GM19238 (cell line): ENCODE results near the gene ALDH2.
"Not testable (repeated sequence)": the region's sequence is repeated elsewhere in the genome, so short reads cannot be mapped to it uniquely, and the experiment has no call there.

ENCODE experiments used
- DNase-seq: peaks from one replicate; pipeline ENCODE4 v3.0.0; 2011; ENCODE audit warnings: low spot score; ENCODE audit not compliant: insufficient read length

Gene ALDH2

DNA sequence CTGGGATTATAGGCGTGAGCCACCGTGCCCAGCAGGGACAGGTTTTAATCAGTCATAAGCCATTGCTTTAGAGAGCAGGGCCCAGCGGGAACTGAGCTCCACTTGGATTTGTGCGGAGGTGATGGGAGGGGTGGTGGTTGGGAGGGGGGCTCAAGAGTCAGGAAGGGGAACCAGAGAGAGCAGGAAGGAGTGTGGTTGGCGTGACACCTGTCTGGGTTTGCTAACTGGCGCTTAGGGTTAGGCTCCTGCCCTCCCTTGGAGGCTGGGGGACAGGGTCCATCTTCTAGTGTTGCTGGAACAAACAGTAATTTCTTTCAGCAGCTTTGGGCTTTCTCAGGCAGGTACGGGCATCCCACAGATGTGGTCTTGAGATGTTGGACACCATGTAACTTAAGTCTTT lies 7.5 kb upstream of the ALDH2 start:
- DNase-seq = no peak

DNA sequence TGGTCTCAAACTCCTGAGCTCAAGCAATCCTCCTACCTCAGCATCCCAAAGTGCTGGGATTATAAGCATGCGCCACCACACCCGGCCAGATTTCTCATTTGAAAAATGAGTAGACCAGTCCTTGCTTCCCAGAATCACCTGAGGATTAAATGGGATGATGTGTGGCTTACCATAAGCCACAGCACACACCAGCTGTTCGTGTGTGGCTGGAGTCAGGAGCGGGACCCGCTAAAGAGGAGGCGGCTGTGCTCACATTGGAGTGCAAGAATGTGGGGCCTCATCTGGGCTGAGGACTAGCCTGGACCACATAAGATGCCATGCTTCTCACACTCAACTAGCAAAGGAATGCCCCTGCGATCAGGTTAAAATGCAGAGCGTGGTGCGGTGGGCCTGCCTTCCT lies 6.7 kb upstream of the ALDH2 start:
- DNase-seq = no peak

DNA sequence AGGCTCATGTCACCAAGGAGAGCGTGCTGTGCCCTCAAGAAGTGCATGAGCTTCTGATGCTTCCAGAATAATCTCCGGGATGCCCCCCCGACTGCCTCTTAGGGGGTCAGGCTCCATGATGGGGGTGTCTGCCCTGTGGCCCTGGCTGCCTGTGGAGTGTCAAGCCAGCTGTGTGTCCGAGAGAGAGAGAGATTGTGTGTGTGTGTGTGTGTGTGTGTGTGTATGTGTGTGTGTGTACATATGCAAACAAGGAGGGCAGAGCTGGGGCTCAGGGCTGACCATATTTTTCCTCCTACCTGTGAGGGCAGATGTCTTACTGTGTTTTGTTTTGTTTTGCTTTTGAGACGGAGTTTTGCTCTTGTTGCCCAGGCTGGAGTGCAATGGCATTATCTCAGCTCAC lies 5.6 kb upstream of the ALDH2 start:
- DNase-seq = peak; percentile 40

DNA sequence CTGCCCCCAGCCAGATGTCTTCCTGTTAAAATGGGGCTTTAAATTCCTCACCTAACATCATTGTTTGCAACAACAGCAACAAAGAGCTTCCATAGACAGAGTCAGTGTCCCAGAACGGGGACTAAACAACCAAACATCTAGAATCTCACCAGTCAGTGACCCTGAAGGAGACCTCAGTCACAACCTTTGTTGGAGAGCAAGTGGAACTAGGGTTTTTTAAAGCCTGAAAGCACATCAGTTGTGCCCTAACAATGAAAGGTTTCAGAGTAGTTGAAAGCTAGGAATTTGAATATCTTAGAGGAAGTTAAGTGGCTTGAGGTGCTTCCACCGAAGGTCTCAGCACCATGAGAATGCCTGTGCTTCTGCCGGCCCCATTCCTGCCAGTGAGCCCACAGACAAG lies 5.0 kb upstream of the ALDH2 start:
- DNase-seq = no peak

DNA sequence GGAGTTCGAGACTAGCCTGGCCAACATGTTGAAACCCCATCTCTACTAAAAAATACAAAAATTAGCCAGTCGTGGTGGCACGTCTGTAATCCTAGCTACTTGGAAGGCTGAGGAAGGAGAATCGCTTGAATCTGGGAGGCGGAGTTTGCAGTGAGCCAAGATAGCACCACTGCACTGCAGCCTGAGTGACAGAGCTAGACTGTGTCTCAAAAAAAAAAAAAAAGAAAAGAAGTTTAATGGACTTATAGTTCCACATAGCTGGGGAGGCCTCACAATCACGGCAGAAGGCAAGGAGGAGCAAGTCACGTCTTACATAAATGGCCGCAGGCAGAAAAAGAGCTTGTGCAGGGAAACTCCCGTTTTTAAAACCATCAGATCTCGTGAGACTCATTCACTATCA lies 3.2 kb upstream of the ALDH2 start:
- DNase-seq = not testable (repeated sequence)

DNA sequence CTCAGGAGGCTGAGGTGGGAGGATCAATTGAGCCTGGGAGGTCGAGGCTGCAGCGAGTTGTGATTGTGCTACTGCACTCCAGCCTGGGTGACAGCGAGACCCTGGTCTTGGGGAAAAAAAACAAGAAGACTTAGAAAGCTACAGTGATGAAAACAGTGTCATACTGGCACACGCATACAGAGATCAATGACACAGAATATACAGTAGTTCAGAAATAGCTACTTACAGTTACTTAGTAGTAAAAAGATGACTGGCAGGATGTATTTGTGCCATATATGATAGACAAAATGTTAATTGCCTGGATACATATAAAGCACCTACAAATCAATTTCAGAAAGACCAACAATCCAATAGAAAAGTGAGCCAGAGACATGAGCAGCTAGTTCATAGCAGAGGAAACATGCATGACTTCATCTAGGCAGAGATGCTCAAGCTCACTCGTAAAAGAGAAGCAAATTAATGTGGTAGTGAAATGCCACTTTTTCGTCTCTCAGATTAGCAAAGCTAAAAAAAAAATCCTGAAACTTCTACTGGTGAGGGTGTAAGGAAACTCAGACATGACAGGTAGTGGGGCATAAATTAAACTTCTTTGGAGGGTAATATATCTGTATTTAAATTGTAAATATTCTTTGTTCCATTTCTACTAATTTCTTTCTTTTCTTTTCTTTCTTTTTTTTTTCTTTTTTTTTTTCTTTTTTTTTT lies 2.5 kb upstream of the ALDH2 start:
- no peak for DNase-seq

DNA sequence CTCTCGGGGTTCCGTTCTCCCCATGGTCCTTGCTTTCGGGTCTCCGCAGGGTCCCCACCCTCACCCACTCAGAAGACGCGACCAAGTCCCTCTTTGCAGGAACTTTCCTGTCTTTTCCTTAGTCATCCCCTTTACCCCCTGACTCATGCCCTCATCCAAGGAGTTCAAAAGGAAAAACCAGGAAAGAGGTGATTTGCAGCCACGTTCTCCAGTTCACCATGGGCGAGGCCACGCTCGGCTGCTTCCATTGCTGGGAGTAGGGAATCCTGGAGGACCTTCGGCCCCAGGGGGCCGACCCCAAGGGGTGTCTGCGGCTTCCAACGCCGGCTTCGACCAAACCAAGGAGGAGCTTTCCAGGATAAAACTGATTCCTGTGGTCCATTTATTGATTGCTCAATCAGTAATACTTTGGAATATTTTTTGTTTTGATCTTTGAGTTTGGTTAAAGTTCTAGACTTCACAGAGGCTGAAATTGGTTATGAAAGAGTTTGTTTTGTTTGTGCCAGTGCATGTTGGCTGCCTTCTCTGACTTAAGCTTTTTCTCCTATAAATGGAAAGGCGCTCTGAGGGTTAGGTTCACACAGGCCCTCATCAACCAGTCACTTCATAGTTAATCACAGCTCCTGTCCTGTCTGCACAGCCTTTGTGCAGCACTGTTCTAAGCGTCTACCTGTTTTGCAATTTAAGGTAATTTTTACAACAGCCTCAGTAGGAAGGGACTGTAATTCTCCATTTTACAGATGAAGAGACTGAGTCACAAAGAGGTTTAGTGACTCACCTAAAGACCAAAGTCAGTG lies 827 bp downstream of the ALDH2 start:
- no peak for DNase-seq

DNA sequence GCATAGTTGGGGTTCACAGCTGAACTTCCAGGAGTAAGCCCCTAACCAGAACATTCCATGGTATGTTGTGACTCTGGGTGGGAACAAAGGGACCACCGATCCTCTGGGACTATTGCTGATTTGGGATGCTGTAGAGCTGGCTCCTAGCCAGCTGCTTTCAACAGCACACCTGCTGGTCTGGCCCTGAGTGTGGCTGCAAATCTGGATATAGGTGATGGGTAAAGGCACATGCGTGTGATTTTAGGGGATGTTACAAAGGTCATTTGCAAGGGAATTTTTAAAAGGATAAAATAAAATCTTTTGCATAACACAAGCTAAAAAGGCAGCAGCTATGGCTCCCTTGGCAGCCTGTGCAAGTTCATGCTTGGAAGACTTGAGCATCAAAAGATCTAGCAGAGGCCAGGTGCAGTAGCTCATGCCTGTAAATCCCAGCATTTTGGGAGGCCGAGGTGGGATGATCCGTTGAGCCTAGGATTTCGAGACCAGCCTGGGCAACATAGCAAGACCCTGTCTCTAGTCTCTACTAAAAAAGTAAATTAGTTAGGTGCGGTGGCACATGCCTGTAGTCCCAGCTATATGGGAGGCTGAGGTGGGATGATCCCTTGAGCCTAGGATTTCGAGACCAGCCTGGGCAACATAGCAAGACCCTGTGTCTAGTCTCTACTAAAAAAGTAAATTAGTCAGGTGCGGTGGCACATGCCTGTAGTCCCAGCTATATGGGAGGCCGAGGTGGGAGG lies 1.6 kb downstream of the ALDH2 start:
- no peak for DNase-seq

DNA sequence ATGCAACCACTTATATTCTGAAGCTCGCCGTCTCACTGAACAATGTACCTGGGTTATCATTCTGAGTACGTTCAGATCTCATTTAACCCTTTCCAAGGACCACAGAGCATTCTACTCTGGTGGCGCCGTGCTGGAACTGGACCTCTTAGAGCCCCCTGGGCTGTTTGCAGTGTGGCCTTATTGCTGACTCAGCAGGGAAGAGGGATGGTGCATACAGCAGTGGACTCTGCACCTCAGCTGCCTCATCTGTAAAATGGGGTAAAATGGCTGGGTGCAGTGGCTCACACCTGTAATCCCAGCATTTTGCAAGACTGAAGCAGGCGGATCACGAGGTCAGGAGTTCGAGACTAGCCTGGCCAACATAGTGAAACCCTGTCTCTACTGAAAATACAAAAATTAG lies 2.9 kb downstream of the ALDH2 start:
- DNase-seq = no peak

DNA sequence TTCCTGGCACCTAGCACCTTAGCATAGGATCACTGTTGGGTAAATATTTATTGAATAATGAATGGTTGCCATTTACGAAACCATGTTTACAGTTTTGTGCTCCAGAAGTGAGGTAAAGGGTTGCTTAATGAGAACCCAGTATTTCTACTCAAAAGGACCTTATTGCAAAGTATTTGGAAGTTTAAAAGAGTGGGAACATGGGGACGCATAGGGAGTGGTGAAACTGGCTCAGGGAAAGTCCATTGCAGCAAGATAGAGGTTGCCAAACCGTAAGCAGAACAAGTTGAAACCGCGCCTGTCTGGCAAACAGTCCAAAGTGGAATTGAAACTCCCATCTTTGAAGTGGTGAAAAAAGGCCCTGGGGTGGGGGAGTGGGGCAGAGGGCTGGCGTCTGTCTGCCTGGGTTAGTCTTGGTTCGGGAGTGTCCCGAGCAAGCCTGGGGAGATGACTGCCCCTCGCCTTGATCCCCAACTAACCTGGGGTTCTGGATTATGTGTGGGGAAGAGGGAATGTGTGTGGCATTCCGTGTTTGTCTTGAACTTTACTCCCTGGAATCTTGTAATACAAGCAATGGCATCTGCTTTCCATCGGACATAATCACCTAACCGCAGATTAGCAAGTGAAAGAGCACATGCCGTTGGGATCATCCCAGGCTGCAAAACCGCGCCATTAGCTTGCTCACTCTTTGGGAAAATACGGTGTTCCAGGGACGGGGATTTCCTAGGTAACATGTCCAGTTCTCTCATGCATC lies 7.2 kb downstream of the ALDH2 start:
- DNase-seq = peak; percentile 48

DNA sequence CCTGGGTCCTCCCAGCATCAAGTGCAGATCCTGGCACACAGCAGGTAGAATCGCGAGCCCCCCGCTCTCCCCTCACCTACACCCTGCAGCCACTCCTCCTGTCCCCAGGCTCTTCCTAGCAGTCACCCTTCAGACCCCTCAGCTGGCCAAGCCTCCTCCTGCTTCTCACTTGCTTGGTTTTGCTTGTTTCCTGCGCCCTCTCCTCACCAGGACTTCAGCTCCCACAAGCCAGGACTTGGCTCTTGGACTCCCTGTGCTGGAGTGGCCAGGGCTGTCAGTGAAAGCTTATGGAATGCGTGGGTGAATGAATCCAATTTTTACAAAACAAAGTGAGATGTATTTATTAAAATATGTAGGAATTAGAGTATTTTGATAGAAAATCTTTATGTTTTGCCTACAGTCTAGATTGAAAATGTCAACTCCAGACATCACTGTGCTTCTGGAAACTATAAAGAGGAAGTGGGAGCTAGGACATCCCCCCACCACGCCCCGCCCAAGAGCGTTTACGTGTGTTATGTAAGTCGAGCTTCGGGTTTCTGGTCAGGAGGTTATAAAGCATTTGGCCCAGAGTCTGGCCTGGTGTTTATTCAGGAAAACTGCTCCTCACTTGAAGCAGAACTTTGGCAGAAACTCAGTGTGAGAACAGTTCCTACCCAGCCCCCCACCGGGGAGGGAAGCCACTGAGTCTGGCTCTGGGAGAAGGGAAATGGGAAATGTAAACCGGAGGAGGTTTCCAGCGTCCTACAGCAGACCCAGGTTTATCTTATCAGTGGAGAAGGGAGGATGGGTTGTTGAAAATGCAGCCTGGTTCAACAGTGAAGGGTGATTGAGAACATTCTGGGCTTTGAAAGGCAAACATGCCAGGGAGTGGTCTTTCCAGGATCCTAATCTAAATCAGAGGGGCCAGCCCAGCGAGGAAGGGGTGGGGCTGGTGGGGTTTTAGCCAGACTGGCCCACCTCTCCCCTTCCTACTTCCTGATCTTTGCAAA lies 8.8 kb downstream of the ALDH2 start:
- peak; percentile 72 for DNase-seq

DNA sequence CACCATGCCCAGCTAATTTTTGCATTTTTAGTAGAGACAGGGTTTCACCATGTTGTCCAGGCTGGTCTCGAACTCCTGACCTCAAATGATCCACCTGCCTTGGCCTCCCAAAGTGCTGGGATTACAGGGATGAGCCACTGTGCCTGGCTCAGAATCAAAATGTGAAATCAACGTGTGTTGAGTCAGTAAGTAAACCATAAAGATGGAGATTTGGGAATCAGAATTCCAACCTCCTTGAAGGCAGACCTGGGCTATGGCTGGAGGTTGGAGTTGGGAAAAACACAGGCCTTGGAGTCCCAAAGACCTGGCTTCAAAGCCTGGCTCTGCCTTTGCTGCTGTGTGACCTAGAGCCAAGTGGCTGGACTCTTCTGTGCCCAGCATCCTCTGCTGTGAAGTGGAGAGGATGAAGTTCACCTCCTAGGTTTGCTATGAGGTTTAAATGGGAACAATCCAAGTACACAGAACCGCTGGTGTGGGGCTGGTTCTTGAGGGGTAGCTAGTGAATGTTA lies 10.2 kb downstream of the ALDH2 start:
- DNase-seq = no peak

DNA sequence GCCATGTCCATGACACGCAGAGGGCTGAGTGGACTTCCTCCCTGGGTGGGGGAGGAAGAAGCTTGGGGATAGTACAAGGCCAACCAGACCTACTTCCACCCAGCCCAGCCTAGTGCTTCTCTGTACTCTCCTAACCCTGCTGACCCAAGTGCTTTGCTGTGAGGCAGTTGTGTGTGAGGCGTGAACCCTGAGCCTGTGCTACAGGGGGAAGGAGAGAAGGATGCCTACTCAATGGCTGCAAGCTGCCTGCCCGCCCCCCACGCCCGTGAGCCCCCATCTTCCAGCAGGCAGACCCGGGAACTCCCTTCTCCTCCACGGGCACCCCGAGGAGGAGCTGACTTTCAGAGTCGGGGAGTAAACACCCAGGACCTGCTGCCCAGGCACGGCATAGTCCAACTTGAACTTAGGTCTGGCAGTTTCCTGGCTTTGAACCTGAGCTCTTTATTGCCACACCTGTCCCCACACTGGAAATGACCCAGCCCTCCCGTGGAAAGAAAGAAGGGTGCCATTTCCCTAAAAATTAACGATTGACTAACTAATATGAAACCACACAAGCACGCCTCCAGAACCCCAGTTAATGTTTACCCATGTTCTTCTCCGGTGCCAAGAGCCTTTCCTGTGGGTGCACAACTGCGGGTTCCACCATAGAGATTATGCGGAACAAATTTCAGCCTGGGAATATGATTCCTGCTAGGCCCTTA lies 10.8 kb downstream of the ALDH2 start:
- peak; percentile 25 for DNase-seq

DNA sequence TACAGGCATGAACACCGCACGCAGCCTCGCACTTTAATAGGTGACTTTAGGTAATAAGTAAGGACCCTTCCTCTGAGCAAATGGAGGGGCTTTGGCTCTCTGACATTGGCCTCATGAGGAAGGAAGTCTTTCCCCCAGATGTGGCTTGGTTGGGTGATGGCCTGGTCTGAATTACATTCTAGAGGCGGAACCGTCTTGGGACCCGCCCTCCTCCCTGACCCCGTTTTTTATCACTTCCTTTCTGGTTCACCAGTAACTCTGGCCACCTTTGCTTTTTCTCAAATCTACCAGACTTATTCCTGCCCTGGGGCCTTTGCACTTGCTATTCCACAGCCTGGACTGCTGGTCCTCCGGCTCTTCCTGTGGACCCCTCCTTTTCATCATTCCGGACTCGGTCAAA lies 13.4 kb downstream of the ALDH2 start:
- no peak for DNase-seq

DNA sequence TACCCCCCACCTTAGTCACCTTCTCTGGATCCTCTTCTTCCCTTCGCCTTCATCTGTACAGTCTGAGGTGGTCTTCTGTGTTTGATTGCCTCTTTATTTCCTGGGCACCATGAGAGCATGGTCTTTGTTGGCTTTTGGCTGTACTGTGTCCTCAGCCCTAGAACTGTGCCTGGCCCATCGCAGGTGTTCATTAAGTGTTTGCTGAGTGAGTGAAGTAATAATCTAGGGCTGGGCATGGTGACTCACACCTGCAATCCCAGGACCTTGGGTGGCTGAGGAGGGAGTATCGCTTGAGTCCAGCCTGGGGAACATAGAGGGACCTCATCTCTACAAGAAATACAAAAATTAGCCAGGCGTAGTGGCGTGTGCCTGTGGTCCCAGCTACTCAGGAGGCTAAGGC lies 13.9 kb downstream of the ALDH2 start:
- no peak for DNase-seq

DNA sequence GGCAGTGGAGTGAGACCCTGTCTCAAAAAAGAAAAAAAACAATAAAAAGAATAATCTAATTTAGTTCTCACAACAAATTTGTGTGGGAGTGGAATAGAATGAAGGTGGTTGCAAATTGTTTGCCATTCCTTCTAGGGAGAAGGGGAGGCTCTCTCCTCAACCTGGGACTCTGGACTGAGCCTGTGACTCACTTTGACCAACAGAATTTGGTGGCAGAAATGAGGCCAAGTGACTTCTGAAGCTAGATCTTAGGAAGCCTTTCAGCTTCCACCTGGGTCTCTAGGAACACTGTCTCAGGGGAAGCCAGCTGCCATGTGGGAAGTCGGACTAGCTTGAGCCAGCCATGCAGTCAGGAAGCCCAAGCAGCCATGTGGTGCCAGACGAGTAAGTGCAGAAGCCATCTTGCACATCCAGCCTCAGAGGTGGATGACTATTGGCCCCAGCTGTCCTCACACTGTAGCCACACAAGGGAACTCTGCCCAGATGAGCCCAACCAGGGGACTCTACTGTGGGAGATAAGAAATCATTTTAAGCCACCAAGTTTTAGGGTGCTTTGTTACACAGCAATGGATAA lies 14.4 kb downstream of the ALDH2 start:
- no peak for DNase-seq

DNA sequence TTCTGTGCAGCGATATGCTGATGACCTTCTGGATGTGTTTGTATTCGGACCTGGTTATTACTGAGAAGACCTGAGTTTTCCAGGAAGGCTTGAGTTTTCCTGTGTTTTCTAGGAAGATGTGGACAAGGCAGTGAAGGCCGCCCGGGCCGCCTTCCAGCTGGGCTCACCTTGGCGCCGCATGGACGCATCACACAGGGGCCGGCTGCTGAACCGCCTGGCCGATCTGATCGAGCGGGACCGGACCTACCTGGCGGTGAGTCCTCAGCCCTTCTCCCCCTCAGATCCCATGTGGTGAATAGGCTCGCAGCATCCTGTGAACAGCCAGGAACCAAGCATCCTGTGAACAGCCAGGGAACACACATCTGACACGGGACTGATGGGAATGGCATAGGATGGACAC lies 16.3 kb downstream of the ALDH2 start:
- DNase-seq = no peak

DNA sequence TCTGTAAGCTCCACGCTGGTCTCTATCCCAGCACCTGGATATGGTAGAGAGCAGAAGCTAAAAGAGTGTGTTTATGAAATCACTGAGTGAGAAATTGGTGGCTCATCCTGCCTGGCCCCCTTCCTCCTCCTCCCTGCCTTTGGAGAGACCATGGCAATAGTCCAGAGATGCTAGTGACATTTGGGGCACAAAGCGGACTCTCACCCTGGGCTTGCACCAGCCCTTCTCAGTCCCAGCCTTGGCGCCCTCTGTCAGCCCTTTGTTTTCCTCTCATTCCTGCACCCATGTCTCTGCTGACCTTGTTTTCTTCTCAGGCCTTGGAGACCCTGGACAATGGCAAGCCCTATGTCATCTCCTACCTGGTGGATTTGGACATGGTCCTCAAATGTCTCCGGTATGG lies 18.2 kb downstream of the ALDH2 start:
- no peak for DNase-seq

DNA sequence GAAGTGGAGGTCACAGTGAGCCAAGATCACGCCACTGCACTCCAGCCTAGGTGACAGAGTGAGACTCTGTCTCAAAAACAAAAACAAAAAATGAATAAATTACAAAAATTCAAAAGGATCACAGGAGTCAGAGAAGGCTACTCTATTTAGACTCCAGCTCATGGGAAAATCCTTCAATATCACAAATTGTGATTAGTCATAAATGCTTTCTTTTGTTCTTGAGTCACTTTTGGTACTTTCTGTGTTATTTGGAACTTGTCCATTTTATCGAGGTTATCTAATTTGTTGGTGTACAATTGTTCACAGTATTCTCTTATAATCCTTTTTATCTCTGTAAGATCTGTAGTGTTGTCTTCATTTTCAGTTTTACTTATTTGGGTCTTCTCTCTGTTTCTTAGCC lies 18.9 kb downstream of the ALDH2 start:
- DNase-seq = no peak
